ENCODE results near the gene NR2C2AP. TPM values are rescaled to one million over a fixed set of nuclear protein-coding genes. Genes with fewer than 3 reads are reported as not detected.
A peak's percentile ranks its signal among the peaks of the same experiment; 100 is the strongest.

The NR2C2AP gene
- total and polyA plus RNA-seq, 4 donors, result 9.8 to 21.8 (median 12.3) TPM

DNA sequence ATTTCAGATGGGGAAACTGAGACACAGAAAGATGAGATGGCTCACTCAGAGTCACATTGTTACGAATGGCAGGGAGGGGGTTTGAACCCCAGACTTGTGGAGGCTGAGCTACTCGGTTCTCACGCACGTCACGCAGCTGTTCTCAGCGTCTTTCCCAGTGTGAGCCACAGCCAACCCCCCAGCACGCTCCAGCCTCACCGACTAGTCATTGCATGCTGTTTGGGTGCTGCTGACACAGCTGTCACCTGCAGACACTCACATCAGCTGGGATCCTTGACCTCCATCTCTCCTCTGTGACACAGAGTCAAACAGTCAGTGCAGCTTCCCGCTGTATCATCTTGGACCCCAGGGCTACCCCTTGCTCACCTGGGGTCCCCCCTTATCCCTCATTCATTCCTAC, 6.2 kb upstream of the NR2C2AP start:
- no peaks in the 10 kb centered on the region for H3K27me3 ChIP-seq (ENCODE audit: control insufficient read depth in 1 of 2, insufficient read depth in 2 of 2, low read length in 1 of 2)

DNA sequence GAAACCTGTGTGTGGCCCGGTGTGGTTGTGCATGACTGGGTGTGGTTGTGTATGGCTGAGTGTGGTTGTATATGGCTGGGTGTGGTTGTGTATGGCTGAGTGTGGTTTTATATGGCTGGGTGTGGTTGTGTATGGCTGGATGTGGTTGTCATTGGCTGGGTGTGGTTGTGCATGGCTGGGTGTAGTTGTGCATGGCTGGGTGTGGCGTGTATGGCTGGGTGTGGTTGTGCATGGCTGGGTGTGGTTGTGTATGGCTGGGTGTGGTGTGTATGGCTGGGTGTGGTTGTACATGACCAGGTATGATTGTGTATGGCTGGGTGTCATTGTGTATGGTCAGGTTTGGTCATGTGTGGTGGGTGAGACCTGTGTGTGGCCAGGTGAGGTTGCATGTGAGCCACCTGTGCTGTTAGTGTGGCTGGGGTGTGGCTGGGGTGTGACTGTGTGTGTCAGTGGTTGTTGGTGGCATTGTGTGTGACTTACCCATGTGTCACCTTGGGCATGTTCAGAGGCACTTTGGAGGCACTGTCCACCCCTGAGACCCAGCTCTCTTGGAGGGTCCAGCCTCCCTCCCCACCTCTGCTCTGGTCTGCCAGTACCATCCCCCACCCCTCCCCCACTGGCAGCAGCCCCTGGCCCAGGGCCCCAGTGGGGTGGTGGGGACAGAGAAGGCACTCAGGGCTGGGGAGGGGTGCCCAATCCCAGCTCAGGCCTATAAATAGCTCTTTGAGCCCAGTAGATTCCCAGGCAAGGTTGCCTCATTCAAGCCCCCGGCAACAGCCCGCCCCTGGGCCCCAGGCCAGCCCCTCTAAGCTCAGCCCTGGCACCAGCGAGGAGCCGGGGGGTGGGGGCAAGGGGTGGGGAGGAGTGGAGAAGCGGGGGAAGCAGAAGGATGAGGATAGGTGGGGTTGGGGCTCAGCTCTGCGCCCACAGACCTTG, 4.7 kb upstream of the NR2C2AP start:
- Histone ChIP-seq H3K27ac (ENCODE audit: low read depth in 1 of 2, low read length in 2 of 2) (no peak overlapping the region), H3K27me3 (ENCODE audit: control insufficient read depth in 1 of 2, insufficient read depth in 2 of 2, low read length in 1 of 2) (no peaks in the 10 kb centered on the region), H3K9me3 (ENCODE audit: control insufficient read depth, low read length) (no peaks in the 10 kb centered on the region), H3K4me1 (ENCODE audit: control insufficient read depth in 1 of 2, insufficient read depth in 2 of 2, low read length in 2 of 2) (no peaks in the 10 kb centered on the region), H3K36me3 (ENCODE audit: control insufficient read depth in 1 of 2, insufficient read depth in 2 of 2, low read length in 1 of 2) (no peaks in the 10 kb centered on the region), H3K4me3 (ENCODE audit: low read length in 2 of 2) (no peak overlapping the region)
- ATAC-seq (ENCODE audit: low FRiP score) (no peak), DNase-seq (no peak)
- 40 to 53% methylated on average over 5 to 8 of the region's 8 CpGs for WGBS, 2 donors
- intact Hi-C loops (cut with DNase I), result loop anchor here in 1 of 2 donors (10.0 kb wide), 1 partner anchor 117 kb away; the partner anchor contains the start of genes MAU2 and SUGP1

More for the DNA sequence above, 6.2 kb upstream of the NR2C2AP start:
- 63 to 70% methylated on average over 9 of the region's 9 CpGs for WGBS, 2 donors
- H3K36me3 ChIP-seq (ENCODE audit: control insufficient read depth in 1 of 2, insufficient read depth in 2 of 2, low read length in 1 of 2), result no peaks in the 10 kb centered on the region
- intact Hi-C loops (cut with DNase I), result loop anchor here in 1 of 2 donors (10.0 kb wide), 1 partner anchor 115 kb away; the partner anchor contains the start of genes MAU2 and SUGP1
- no peak for DNase-seq
- H3K9me3 ChIP-seq (ENCODE audit: control insufficient read depth, low read length), result no peaks in the 10 kb centered on the region
- H3K4me1 ChIP-seq (ENCODE audit: control insufficient read depth in 1 of 2, insufficient read depth in 2 of 2, low read length in 2 of 2), result no peaks in the 10 kb centered on the region
- no peak for ATAC-seq (ENCODE audit: low FRiP score)
- H3K27ac ChIP-seq (ENCODE audit: low read depth in 1 of 2, low read length in 2 of 2), result no peak overlapping the region
- no peak overlapping the region for H3K4me3 ChIP-seq (ENCODE audit: low read length in 2 of 2)

DNA sequence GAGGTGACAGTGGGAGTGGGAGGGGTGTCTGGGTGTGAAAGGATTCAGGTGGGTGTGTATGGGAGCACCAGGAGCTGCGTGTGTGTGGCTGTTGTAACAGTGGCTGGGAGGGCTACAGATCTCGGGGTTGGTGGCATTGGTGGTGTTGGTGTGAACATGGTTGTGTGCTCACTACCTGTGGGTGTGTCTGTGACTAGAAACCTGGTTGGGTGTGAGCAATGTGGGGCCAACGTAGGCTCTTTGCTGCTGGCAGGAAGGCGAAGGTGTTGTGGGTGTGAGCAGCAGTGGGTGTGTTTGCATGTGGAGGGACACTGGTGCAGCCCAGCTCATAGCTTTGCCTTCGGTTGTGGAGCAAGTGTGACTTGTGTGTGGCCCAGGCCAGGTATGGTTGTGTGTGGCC, 3.7 kb upstream of the NR2C2AP start:
- Histone ChIP-seq H3K4me3 (ENCODE audit: low read length in 2 of 2) (no peak overlapping the region), H3K27me3 (ENCODE audit: control insufficient read depth in 1 of 2, insufficient read depth in 2 of 2, low read length in 1 of 2) (no peaks in the 10 kb centered on the region), H3K27ac (ENCODE audit: low read depth in 1 of 2, low read length in 2 of 2) (no peak overlapping the region), H3K9me3 (ENCODE audit: control insufficient read depth, low read length) (no peaks in the 10 kb centered on the region), H3K4me1 (ENCODE audit: control insufficient read depth in 1 of 2, insufficient read depth in 2 of 2, low read length in 2 of 2) (no peaks in the 10 kb centered on the region), H3K36me3 (ENCODE audit: control insufficient read depth in 1 of 2, insufficient read depth in 2 of 2, low read length in 1 of 2) (no peaks in the 10 kb centered on the region)
- no peak for DNase-seq
- intact Hi-C loops (cut with DNase I), result loop anchor here in 1 of 2 donors (10.0 kb wide), 1 partner anchor 118 kb away; the partner anchor contains the start of genes MAU2 and SUGP1
- 65% methylated on average over 5 of the region's 5 CpGs for WGBS, 2 donors
- ATAC-seq (ENCODE audit: low FRiP score), result no peak

DNA sequence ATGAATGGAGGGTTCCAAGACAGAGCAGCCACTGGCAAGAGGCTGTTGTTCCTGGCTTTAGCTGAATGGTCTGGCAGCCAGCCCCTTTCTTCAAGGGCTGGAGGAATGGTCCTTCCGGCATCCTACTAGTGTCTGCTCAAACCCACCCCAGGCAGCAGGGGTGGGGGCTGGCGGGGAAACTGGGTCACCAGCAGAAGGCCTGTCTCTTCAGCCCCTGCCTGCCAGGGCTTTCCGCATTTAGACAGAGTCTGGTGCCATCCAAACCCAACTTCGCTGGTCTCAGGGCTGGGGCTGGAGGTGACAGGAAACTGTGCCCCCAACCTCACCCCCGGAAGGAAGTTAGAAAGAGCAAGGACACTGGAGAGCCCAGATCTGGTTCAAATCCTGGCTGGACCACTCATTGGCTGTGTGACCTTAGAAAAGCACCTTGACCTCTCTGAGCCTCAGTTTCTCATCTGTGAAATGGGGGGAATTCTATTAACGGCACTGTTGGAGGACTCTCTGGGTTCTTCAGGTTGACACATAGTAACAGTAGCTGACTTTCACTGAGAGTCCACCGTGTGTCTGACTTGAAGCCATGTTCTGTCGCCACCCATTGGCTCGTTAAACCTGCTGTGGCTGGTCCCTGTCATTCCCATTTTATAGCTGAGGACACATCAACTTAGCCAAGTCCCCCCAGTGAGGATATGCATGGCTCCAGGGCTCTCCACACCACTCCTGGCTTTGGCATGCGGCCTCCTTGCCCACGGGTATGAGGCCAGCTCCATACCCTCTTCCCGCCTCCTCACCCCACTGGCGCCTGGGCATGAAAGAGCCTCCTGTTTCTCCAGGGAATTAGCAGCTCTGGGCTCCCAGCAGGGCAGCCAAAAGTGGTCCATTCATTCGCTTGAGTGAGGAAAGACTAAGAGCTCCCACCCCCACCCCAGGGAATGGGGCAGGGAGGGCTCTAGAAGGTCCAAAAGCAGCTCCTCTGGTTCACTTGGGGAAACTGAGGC, 2.5 kb upstream of the NR2C2AP start:
- Histone ChIP-seq H3K27me3 (ENCODE audit: control insufficient read depth in 1 of 2, insufficient read depth in 2 of 2, low read length in 1 of 2) (no peaks in the 10 kb centered on the region), H3K9me3 (ENCODE audit: control insufficient read depth, low read length) (no peaks in the 10 kb centered on the region), H3K36me3 (ENCODE audit: control insufficient read depth in 1 of 2, insufficient read depth in 2 of 2, low read length in 1 of 2) (no peaks in the 10 kb centered on the region), H3K4me1 (ENCODE audit: control insufficient read depth in 1 of 2, insufficient read depth in 2 of 2, low read length in 2 of 2) (no peaks in the 10 kb centered on the region), H3K4me3 (ENCODE audit: low read length in 2 of 2) (no peak overlapping the region), H3K27ac (ENCODE audit: low read depth in 1 of 2, low read length in 2 of 2) (no peak overlapping the region)
- ATAC-seq (ENCODE audit: low FRiP score) (no peak), DNase-seq (no peak)
- 24 to 26% methylated on average over 14 of the region's 14 CpGs for WGBS, 2 donors
- intact Hi-C loops (cut with DNase I), result loop anchor here in 1 of 2 donors (10.0 kb wide), 1 partner anchor 119 kb away; the partner anchor contains the start of genes MAU2 and SUGP1

DNA sequence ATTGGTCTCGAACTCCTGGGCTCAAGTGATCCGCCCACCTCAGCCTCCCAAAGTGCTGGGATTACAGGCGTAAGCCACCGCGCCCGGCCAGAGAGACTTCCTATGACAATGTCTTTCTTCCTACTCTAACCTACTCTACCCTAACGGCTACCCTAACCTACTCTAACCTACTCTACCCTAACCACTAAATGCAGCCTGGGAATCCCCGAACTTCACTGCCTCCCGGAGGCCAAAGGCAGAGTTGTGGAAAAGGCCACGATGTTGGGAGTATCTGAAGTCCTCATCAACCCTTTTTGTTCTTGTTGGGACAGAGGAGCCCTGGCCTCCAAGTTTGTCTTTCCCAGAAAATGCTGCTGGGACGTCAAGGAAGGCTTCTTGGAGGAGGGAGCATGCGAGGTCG, 967 bp upstream of the NR2C2AP start:
- Histone ChIP-seq H3K27ac (ENCODE audit: low read depth in 1 of 2, low read length in 2 of 2) (no peak overlapping the region), H3K4me1 (ENCODE audit: control insufficient read depth in 1 of 2, insufficient read depth in 2 of 2, low read length in 2 of 2) (no peaks in the 10 kb centered on the region), H3K27me3 (ENCODE audit: control insufficient read depth in 1 of 2, insufficient read depth in 2 of 2, low read length in 1 of 2) (no peaks in the 10 kb centered on the region), H3K4me3 (ENCODE audit: low read length in 2 of 2) (no peak overlapping the region), H3K9me3 (ENCODE audit: control insufficient read depth, low read length) (no peaks in the 10 kb centered on the region), H3K36me3 (ENCODE audit: control insufficient read depth in 1 of 2, insufficient read depth in 2 of 2, low read length in 1 of 2) (no peaks in the 10 kb centered on the region)
- intact Hi-C loops (cut with DNase I), result loop anchor here in 1 of 2 donors (10.0 kb wide), 1 partner anchor 121 kb away; the partner anchor contains the start of genes MAU2 and SUGP1
- ATAC-seq (ENCODE audit: low FRiP score) (no peak), DNase-seq (no peak)
- 71 to 74% methylated on average over 13 of the region's 13 CpGs for WGBS, 2 donors

DNA sequence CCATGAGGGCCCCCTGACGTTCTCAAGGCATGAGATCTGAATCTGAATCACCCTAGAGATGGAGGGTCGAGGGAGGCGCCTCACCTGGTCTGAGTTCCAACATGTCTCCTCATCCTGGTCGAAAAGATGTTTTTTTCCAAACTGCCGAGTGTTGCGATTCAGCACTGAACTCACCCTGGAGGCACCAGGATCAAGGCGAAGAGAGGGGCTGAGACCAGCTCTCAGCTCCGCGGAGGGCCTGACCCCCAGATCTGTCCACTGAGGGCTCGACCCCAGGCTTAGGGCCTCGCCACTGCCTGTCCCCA, 555 bp downstream of the NR2C2AP start:
- peak overlapping the region in 1 of 2 donors; percentile 19 for H3K27ac ChIP-seq (ENCODE audit: low read depth in 1 of 2, low read length in 2 of 2)
- peak overlapping the region; percentile 59 to 62 for H3K4me3 ChIP-seq (ENCODE audit: low read length in 2 of 2)
- ATAC-seq (ENCODE audit: low FRiP score) (no peak), DNase-seq (no peak)
- H3K4me1 ChIP-seq (ENCODE audit: control insufficient read depth in 1 of 2, insufficient read depth in 2 of 2, low read length in 2 of 2), result no peaks in the 10 kb centered on the region
- H3K36me3 ChIP-seq (ENCODE audit: control insufficient read depth in 1 of 2, insufficient read depth in 2 of 2, low read length in 1 of 2), result peaks cover 0 to 2% of the 10 kb centered on the region in 2 donors
- WGBS, 2 donors, result 18 to 21% methylated on average over 11 of the region's 11 CpGs
- no peaks in the 10 kb centered on the region for H3K9me3 ChIP-seq (ENCODE audit: control insufficient read depth, low read length)
- intact Hi-C loops (cut with DNase I), result loop anchor here in 1 of 2 donors (10.0 kb wide), 1 partner anchor 122 kb away; the partner anchor contains the start of genes MAU2 and SUGP1
- no peaks in the 10 kb centered on the region for H3K27me3 ChIP-seq (ENCODE audit: control insufficient read depth in 1 of 2, insufficient read depth in 2 of 2, low read length in 1 of 2)

DNA sequence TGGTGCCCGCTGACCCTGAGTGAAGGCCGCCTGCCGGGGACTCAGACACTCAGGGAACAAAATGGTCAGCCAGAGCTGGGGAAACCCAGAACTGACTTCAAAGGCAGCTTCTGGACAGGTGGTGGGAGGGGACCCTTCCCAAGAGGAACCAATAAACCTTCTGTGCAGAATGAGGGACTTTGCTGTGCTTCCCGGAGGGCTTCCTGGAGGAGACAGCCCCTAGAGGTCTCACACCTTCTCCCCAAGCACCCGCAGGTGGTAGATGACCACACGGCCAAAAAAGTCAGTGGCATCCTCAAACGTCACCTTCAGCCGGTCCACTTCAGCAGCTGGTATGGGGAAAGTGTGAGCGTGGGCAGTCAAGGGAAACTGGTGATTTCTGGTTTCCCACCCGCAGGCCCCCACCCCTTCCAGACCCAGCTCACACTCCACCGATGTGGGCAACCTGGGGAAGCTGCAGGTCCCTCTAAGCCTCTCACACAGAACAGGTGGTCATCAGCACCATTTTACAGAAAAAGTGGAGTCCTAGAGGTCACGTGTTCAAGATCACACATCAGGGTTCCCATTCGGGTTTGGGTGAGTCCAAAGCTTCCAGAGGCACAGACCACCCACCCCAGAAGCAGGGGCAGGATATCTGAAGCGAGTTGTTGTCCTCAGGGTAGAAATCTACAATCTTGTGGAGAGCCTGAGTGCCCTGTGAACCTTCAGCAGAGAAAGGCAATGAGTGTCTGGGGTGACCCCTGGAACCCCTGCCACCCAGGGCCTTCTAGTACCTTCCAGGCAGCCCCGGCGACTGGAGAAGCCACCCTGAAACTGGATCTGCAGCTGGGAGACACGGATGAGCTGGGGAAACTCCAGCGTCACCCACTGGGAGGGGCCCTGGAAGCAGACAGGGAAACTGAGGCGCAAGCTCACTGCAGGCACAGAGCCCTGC, 1.2 kb downstream of the NR2C2AP start:
- intact Hi-C loops (cut with DNase I), result loop anchor here in 1 of 2 donors (10.0 kb wide), 1 partner anchor 123 kb away; the partner anchor contains the start of genes MAU2 and SUGP1
- H3K9me3 ChIP-seq (ENCODE audit: control insufficient read depth, low read length), result no peaks in the 10 kb centered on the region
- no peaks in the 10 kb centered on the region for H3K27me3 ChIP-seq (ENCODE audit: control insufficient read depth in 1 of 2, insufficient read depth in 2 of 2, low read length in 1 of 2)
- ATAC-seq (ENCODE audit: low FRiP score) (no peak), DNase-seq (no peak)
- no peak overlapping the region for H3K4me3 ChIP-seq (ENCODE audit: low read length in 2 of 2)
- WGBS, 2 donors, result 77 to 78% methylated on average over 19 of the region's 19 CpGs
- peaks cover 0 to 4% of the 10 kb centered on the region in 2 donors for H3K36me3 ChIP-seq (ENCODE audit: control insufficient read depth in 1 of 2, insufficient read depth in 2 of 2, low read length in 1 of 2)
- H3K27ac ChIP-seq (ENCODE audit: low read depth in 1 of 2, low read length in 2 of 2), result no peak overlapping the region
- no peaks in the 10 kb centered on the region for H3K4me1 ChIP-seq (ENCODE audit: control insufficient read depth in 1 of 2, insufficient read depth in 2 of 2, low read length in 2 of 2)

All from aorta (tissue), 5 donors.